ENCODE measurements around the gene KRTAP10-12. TPM values are rescaled to one million over a fixed set of nuclear protein-coding genes. Genes with fewer than 3 reads are reported as not detected.

Gene KRTAP10-12
- total RNA-seq, 4 donors from 2014 or later, result not detected

DNA sequence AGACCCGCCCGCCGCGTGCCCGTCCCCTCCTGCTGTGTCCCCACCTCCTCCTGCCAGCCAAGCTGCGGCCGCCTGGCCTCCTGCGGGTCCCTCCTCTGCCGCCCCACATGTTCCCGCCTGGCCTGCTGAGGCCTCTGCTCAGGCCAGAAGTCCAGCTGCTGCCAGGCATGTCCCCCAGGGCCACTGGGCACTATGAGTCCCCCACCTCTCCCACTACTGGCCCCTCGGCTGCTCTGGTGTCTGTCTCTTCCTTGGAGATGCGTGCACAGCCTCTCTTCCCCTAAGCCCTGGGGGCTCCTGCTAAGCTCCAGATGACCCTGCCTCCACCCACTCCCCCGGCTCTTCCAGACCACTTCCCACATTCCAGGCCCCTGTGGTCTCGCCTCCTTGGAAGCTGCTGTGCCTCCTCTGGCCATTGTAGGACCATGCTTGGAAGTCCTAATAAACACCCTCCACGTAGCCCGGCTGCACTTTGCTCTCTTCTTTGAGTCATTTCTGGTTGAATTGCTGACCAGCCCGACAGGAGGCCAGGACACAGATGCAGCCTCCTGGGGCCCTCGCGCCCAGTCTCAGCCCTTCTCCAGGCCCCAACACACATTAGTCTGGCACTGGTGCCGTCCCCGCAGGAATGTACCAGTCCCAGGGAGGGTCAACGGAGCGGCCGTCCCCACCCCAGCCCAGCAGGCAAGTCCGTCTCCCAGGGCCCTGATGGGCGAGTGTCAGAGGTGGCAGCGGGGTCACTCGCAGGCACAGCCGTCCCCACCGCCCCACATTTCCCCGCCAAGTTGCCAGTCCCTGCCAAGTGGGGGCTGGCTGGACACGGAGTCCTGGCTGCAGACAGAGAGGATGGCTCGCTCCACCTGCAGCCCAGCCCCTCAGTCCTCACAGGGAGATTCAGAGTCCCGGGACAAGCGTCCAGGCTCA, 1.1 kb downstream of the KRTAP10-12 start:
- TF ChIP-seq POLR2A (IDR thresholded peaks at IDR 0.05) (no peak), EP300 (IDR thresholded peaks at IDR 0.05) (no peak)
- TF ChIP-seq, protein P1, sequence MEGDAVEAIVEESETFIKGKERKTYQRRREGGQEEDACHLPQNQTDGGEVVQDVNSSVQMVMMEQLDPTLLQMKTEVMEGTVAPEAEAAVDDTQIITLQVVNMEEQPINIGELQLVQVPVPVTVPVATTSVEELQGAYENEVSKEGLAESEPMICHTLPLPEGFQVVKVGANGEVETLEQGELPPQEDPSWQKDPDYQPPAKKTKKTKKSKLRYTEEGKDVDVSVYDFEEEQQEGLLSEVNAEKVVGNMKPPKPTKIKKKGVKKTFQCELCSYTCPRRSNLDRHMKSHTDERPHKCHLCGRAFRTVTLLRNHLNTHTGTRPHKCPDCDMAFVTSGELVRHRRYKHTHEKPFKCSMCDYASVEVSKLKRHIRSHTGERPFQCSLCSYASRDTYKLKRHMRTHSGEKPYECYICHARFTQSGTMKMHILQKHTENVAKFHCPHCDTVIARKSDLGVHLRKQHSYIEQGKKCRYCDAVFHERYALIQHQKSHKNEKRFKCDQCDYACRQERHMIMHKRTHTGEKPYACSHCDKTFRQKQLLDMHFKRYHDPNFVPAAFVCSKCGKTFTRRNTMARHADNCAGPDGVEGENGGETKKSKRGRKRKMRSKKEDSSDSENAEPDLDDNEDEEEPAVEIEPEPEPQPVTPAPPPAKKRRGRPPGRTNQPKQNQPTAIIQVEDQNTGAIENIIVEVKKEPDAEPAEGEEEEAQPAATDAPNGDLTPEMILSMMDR (IDR thresholded peaks at IDR 0.05), result no peak
- Histone ChIP-seq H3K36me3 (no peaks in the 10 kb centered on the region), H3K4me3 (no peak overlapping the region), H3K27ac (no peak overlapping the region), H3K27me3 (peaks cover 0 to 68% of the 10 kb centered on the region in 2 donors), H3K9me3 (peaks cover 0 to 22% (median 4%) of the 10 kb centered on the region in 4 donors), H3K4me1 (no peaks in the 10 kb centered on the region)
- DNase-seq (ENCODE audit: low spot score in 2 of 2), result no peak
- 17 to 19% methylated on average over 28 to 30 of the region's 35 CpGs for WGBS, 2 donors

- Histone ChIP-seq H3K27ac (no peak overlapping the region), H3K27me3 (peaks cover 0 to 83% of the 10 kb centered on the region in 2 donors), H3K9me3 (peaks cover 0 to 7% (median under 1%) of the 10 kb centered on the region in 4 donors), H3K4me3 (no peak overlapping the region), H3K36me3 (no peaks in the 10 kb centered on the region), H3K4me1 (no peaks in the 10 kb centered on the region)
- WGBS, 2 donors, result 43 to 51% methylated on average over 17 of the region's 17 CpGs
- no peak for DNase-seq (ENCODE audit: low spot score in 2 of 2)
- TF ChIP-seq, protein P1 (IDR thresholded peaks at IDR 0.05), result no peak
- TF ChIP-seq EP300 (IDR thresholded peaks at IDR 0.05) (no peak), POLR2A (IDR thresholded peaks at IDR 0.05) (no peak)
Observed at GRCh38 chr21:44699502-44700001, 2.6 kb downstream of the KRTAP10-12 start.

DNA sequence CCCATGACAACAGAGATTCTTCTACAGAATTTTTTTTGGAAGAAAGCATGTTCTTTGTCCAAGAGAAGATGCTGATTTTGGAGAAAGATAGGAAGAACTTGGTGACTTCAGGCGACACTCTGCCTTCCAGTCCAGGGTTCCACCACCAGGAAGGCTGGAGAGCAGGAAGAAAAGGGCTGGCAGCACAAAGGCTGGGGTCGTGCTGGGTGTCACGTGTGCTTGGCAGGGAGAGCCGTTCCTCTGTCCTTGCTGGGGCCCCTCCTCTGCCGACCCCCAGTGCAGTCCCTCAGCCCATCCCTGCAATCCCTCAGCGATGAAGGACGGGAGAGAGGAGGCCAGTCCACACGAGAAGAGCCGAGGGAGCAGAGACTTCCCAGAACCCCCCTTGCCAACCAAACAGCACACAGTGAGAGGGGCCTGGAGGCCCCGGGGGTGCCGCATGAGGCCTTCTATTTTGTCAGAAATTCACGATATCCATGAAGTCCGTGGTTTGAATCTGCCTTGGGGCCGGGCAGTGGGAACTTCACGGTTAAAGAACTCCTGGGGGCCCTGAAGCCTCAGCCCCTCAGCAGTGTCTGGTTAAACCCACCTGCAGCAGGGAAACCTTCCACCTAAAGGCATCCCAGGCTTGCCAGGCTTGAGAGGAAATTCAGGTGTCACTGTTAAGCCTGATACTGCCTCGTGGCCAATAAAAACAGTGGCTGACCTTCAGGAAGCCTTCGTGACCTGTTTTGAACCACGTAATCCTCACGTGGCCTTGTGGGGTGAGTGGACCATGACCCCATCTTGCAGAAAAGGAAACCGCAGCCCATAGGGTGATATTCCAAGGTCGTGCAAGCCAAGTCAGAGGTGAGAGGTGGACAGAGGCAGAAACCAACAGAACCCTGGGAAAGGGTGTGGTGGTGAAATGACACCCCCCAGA, 3.4 kb downstream of the KRTAP10-12 start:
- H3K9me3 ChIP-seq, result no peaks in the 10 kb centered on the region
- peaks cover 0 to 89% of the 10 kb centered on the region in 2 donors for H3K27me3 ChIP-seq
- TF ChIP-seq EP300 (IDR thresholded peaks at IDR 0.05), result no peak
- no peak for TF ChIP-seq POLR2A (IDR thresholded peaks at IDR 0.05)
- TF ChIP-seq, protein P1 (IDR thresholded peaks at IDR 0.05), result no peak
- no peak for DNase-seq (ENCODE audit: low spot score in 2 of 2)
- no peaks in the 10 kb centered on the region for H3K4me1 ChIP-seq
- no peaks in the 10 kb centered on the region for H3K36me3 ChIP-seq
- 44 to 49% methylated on average over 13 to 21 of the region's 21 CpGs for WGBS, 2 donors
- no peak overlapping the region for H3K27ac ChIP-seq
- no peak overlapping the region for H3K4me3 ChIP-seq

GRCh38 chr21:44701023-44701400, 4.0 kb downstream of the KRTAP10-12 start:
- H3K27ac ChIP-seq, result no peak overlapping the region
- TF ChIP-seq POLR2A (IDR thresholded peaks at IDR 0.05) (no peak), EP300 (IDR thresholded peaks at IDR 0.05) (no peak)
- TF ChIP-seq, protein P1 (IDR thresholded peaks at IDR 0.05), result no peak
- 71 to 75% methylated on average over 14 of the region's 14 CpGs for WGBS, 2 donors
- H3K4me1 ChIP-seq, result no peaks in the 10 kb centered on the region
- no peak overlapping the region for H3K4me3 ChIP-seq
- H3K9me3 ChIP-seq, result peaks cover 0 to 1% (median 0%) of the 10 kb centered on the region in 4 donors
- DNase-seq (ENCODE audit: low spot score in 2 of 2), result no peak
- no peaks in the 10 kb centered on the region for H3K36me3 ChIP-seq
- peaks cover 0 to 95% of the 10 kb centered on the region in 2 donors for H3K27me3 ChIP-seq

All from tibial nerve (tissue), 4 donors.